Measurements from ENCODE around the gene ZFP14. TPM values are rescaled to one million over a fixed set of nuclear protein-coding genes. Genes with fewer than 3 reads are reported as not detected.

Gene ZFP14
- 2.6 and 5.0 TPM in 2 replicates for total RNA-seq

GRCh38 chr19:36378625-36379509, at the start of gene ZFP14:
Gene ZFP14, minus strand, starts transcription at chr19:36379201. Its CDS starts 11,309 bp downstream, at chr19:36367892.

GRCh38 chr19:36418287-36419001, 39.4 kb upstream of the ZFP14 start, which contains the start of gene ZFP82:
Gene ZFP82, minus strand, starts transcription at chr19:36418644. Its CDS starts 8,855 bp downstream, at chr19:36409789.

Other genes starting within 250 kb of the ZFP14 start
- 252 and 437 TPM in 2 replicates for gene CAPNS1, start 239.1 kb downstream of the ZFP14 start, total RNA-seq
- 4.3 and 14.8 TPM in 2 replicates for gene COX7A1, start 226.8 kb downstream of the ZFP14 start, total RNA-seq
- gene ZNF565, start 164.5 kb downstream of the ZFP14 start, total RNA-seq = 5.4 and 6.2 TPM in 2 replicates
- gene ZNF146, start 164.1 kb downstream of the ZFP14 start, total RNA-seq = 101 and 133 TPM in 2 replicates
- 7.4 and 8.0 TPM in 2 replicates for gene ZFP82, start 39.4 kb upstream of the ZFP14 start, total RNA-seq
- gene ZNF566, start 110.4 kb upstream of the ZFP14 start, total RNA-seq = 10.1 and 11.4 TPM in 2 replicates
- gene ZNF260, start 149.1 kb upstream of the ZFP14 start, total RNA-seq = 13.4 and 14.2 TPM in 2 replicates
- gene ZNF529, start 194.1 kb upstream of the ZFP14 start, total RNA-seq = 11.0 and 13.8 TPM in 2 replicates
- 6.7 and 8.6 TPM in 2 replicates for gene ZNF382, start 226.1 kb upstream of the ZFP14 start, total RNA-seq

Measured in smooth muscle cell of the umbilical artery (primary cell).